Stimulated activated CD8-positive, alpha-beta memory T cell treated with anti-CD3 and anti-CD28 coated beads, Interleukin-7, amount 100 ng/mL, for 4 hours (primary cell): ENCODE measurements around the gene CTBP2.

Experiments used
- DNase-seq, 2 donors: peaks; one replicate each; pipeline ENCODE4 v3.0.0-alpha.2; 2020; ENCODE audit warnings: low read depth in 2 of 2

The CTBP2 gene

DNA sequence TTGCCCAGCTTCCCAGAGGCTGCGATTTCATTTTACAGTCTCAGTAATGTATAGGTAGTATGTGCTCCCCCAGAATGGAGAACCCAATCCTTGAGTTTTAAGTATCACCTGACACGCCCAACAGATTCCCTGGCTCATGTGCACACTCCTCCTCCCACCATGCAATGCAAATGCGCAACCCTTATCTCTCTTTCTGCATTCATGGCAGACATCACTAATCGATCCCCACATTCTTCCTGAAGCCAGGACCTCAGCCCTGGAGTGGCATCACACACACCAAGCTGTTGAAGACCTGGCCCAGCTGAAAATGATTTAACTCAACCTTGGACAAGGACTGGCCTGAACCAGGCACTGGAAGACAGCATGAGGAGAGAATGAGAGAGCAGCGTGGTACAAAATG lies 150.0 kb downstream of the CTBP2 start:
- no peak for DNase-seq

DNA sequence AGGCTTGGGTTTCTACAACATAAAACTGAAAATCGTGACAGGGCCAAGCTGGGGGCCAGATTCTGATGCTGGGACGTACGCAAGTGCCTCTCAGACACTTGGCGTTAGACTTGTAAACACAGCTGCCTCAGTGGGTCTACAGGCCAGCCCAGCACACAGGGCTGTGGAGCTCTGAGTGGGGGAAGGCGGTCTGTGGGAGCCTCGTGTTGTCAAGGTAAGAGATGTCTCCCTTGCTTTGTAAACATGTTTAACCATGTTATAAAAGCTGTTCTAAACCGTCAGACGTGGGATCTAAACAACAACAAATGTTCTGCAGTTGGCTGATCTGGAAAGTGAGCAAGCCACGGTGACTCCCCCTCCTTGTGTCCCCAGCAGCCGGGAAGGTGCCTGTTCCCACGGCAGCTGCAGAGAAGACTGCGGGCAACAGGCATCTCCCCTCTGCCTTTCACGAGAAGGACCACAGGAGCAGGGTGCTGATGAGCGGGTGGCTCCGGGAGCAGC lies 150.7 kb downstream of the CTBP2 start:
- no peak for DNase-seq

DNA sequence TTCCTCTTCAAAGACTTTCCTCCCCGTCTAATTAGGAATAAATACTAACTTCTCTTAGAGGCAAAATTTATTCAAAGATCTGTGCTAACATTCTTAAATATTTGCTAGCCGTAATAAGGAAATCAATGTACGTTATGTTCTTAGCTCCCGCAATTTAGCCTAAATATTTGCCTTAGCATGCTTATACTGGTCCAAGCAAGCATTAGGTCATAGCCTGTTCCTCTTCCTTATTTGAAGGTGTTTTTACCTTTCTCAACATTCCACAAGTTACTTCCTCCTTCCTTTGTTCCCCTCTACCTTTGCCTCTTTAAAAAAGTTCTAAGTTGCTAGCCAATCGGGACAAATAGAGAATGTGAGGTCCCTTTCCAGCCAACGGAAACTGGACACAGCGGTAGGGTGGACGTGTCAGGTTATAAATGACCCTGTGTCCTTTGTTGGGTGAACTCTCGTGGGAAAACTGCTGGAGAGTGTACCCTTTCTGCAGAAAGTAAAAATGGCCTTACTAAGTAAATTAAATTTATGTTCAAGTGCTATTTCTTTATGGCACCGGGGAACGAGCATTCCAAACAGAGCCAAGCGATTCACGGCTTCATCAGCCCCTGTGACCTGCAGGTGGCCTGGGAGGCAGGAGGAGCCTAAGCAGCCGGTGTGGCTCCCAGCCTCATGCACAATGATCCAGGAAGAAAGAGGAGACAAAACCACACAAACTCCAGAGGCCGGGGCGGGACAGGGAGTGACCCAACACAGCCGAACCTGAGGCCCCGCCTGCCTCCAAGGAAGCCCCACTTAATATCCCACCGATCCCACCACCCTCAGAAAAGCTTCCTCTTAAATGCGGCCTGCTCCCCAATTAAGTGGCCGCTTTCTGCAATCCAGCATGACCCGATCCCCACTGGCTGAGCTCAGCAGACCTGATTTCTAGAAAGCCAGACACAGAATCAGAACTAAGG lies 151.4 kb downstream of the CTBP2 start:
- no peak for DNase-seq

GRCh38 chr10:125007436-125007835 lies 152.9 kb downstream of the CTBP2 start:
- no peak for DNase-seq

GRCh38 chr10:125006921-125007426 lies 153.4 kb downstream of the CTBP2 start:
- no peak for DNase-seq

DNA sequence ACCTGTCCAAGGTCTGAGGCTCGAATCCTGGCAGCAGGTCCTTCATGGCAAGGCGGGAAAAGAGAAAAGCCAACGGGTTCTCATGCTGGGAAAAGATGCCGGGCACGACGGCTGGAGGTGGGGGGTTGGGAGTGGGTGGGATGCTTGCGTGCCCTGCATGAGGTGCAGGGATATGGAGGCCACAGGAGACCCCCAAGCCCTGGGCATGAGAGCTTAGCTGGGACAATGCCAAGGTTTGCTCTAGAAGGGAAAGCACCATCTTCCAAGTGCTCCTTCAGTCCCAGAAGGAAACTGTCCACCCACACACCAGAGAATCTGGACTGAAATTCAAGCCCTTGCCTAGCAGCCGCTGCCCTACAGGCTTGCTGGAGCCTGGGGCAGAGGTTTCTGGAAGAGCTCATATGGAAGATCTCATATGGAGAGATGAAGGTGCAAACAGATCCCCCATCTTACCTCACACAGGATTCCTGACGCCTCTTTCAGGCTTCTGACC lies 154.1 kb downstream of the CTBP2 start:
- DNase-seq = no peak

DNA sequence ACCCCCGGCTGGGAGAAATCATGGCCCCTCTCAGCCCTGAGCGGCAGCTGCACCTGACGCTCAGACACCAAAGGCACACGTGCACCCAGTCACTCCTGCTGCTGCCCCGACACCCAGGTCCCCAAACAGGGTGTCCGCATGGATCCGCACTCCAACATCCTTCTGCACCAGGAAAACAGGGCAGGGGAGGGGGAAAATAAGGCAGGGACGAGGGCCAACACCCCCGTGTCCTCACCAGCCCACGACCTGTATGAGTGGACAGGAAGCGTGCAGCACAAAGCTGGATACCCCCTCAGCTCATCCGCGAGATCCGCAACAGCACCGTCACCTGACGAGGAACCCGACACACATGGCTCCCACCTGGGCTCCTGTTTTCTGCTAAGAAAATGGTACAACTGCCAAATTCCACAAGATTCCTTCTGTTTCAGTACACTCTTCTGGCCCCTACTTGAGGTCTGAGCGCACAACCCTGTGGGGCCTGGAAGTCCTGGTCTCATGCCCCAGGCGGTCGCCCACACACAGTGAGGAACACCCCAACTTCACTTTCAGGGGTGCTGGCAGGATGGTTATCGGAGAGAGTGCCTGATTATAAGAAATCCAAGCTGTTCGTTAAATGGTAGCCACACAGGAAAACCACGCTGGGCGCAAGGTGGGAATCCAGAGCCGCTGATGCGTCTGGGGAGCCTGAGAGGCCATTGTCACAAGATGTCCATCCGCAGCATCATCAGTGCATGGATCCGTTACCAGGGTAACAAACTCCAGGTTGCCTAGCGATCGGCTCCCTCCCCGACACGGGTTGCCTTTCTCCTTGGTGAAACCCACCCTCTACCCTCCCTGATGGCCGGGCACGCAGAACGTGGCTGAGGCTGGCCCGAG lies 154.8 kb downstream of the CTBP2 start:
- no peak for DNase-seq

- no peak for DNase-seq
These were observed 155.6 kb downstream of the CTBP2 start for GRCh38 chr10:125004571-125005311.

DNA sequence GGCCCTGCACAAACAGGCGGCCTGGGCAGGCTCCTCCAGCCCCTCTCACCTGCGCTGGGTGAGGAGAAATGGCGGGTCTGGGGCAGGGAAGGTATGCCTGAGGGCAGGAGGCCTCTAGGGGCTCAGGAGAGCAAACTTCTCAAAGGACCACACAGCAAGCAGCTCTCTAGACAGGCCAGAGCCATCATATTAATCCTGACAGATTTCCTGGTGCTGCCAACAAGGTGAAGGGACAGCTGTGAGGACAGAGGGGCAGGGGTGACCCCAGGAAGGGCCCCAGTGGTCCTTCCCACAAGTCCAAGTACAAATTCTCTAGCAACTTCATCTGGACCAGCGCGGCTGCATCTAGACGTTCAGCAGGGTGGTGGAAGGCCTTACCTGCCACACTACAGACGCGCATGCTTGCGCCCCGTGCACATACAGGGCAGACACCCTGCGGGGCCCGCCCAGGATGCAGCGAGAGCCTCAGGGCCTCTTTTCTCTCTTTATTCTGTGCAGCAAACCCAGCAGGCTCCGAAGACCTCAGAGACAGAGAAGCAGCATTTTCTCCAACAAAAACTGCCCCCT lies 156.4 kb downstream of the CTBP2 start:
- no peak for DNase-seq

GRCh38 chr10:125003146-125003900 lies 157.0 kb downstream of the CTBP2 start:
- no peak for DNase-seq

DNA sequence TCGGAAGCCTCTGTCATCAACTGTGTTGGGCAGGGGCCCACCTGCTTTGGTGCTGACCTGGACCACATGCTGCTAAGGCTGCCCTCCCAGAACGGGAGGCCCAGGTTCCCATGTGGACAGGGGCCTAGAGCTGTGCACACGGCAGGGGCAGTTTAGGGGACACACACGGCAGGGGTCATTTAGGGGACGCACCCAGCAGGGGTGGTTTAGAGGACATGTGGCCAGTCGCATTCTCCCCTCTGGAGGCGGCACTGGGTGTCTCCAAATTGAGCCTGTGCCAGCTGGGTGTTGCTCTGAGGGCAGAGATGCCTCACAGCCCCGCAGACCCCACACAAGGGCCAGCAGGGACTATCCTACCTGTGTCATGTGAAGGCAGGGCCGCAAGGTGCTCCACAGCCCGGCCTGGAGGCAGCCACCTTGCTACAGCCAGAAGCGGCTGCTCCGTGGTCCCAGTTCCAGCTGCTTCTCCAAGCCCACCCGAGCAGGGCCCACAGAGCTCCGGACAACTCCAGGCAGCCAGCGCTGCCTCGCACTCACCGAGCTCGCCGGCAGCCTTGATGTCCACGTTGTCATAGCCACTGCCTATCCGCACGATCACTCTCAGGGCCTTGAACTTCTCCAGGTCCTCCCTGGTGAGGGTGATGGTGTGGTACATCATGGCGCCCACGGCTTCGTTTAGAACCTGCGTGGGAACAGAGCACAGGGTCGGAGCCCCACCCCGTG lies 157.8 kb downstream of the CTBP2 start:
- no peak for DNase-seq

DNA sequence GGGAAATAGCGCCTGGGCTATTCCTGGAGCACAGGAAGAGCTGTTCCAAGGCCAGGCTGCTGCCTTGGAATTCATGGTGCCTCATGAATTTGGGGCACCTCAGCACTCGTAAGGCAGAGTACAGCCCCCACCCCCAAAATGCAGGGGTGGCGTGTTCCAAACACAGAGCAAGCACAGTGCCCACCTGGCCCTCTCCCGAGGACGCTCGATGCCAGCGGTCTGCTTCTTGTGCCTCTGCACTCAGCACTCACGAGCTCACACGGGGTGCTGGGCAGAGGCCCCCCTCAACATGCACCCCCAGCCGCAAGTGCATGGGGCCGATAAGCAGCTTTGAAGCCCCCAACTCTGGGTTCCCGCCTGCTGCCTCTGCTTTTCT lies 158.3 kb downstream of the CTBP2 start:
- no peak for DNase-seq

DNA sequence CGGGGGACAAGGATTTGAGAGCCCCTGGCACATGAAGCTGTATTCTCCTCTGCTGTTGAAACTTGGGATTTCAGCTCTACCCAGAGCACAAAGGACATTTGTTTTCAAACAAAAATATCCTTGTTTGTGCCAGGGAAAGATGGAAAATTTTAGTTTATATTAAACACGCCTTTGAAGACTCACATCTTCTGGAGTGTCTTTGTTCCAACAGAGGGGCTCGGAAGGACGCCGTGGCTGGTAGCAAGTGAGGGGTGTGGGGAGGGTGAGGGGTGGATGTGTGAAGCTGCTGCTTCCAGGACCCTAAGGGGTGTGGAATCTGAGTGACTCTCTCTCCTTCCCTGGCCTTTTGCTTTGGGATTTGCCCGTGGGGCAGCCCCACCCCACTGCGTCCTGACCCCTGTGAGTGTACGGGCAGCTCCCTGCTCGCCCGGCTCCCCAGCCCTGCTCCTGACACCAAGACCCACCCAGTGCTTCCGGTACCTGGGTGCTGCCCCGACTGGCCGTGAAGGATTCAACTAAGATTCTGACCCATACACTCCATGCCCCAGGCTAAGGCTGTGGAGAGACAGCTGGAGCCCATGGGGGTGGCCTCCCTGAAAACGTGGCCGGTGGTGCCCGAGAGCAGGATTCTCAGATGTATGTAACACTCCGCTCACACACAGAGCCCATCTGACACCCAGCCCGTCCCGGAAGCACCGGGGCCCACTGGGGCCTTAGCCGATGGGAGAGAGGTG lies 158.9 kb downstream of the CTBP2 start:
- DNase-seq = no peak

- no peak for DNase-seq
These were observed 159.7 kb downstream of the CTBP2 start for GRCh38 chr10:125000366-125001312.

DNA sequence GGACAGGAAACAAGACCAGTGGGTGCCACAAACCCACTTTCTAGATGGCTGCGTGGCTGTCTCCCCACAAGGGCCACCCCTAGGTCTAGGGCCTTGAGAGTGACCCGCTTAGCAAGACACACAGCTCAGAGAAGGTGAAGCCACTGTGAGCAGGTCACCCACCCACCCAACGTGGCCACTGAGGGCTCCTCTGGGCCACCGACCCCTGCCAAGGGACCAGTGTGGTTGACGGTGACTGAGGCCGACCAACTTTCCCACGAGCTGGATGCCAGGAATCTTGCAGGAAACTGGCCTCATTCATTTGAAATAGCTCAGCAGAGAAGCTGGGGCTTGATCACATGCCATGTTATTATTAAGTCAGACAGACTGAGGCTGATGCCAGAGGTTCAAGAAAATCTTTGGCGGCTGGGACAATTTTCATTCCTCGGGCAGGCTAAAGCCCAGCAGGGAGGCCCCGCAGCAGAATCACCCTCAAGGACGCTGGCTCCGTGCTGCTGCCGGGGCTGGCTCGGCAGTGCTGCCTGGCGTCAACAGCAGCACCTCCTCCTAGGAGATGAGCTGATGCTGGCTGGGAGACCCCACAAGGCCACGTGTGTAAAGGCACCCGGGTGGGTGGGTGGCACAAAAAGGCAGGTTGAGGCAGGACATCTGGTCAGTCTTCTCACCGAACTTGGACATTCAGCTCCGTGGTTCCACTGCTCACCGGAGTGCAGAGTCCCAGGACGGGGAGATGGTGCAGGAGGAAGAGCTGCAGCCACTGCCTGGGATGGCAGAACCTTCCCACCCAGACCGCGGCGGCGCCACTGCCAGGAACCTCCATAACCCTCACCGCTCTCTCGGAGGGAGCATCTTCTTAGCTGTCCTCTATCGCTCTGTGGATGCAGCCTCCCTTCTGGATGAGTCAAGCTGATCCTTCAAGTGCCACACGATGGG lies 160.7 kb downstream of the CTBP2 start:
- DNase-seq = no peak

GRCh38 chr10:124998624-124999291 lies 161.6 kb downstream of the CTBP2 start:
- DNase-seq = no peak
